ENCODE measurements around the gene RBBP7. TPM values are rescaled to one million over a fixed set of nuclear protein-coding genes. Genes with fewer than 3 reads are reported as not detected.

Gene RBBP7
- total RNA-seq = 100 to 1,000 TPM; 172 to 174 TPM

GRCh38 chrX:16870095-16870861, at the start of gene RBBP7:
Gene RBBP7, minus strand, starts transcription at chrX:16870362. Its CDS starts 309 bp downstream, at chrX:16870053.
- ChIA-PET CTCF (no interaction called here), POLR2A (interaction anchor here (1.6 kb wide), 1 partner anchor 13 kb away, joined by 7 read pairs; no protein-coding TSS in a partner anchor)

GRCh38 chrX:16918979-16919378, 48.8 kb upstream of the RBBP7 start:
- ChIA-PET CTCF (no interaction called here), POLR2A (no interaction called here)

- POLR2A ChIA-PET = no interaction called here
- CTCF ChIA-PET = interaction anchor here (0.7 kb wide), 1 partner anchor 36 kb away, joined by 4 read pairs; no protein-coding TSS in a partner anchor
Observed at GRCh38 chrX:16917120-16917519, 47.0 kb upstream of the RBBP7 start.

GRCh38 chrX:16916561-16916960, 46.4 kb upstream of the RBBP7 start:
- ChIA-PET CTCF (interaction anchor here (0.7 kb wide), 1 partner anchor 37 kb away, joined by 4 read pairs; no protein-coding TSS in a partner anchor), POLR2A (no interaction called here)

GRCh38 chrX:16914058-16914457, 43.9 kb upstream of the RBBP7 start:
- ChIA-PET CTCF (no interaction called here), POLR2A (no interaction called here)

- ChIA-PET CTCF (interaction anchor here (0.6 kb wide), 1 partner anchor 30 kb away, joined by 3 read pairs; no protein-coding TSS in a partner anchor), POLR2A (no interaction called here)
Observed at GRCh38 chrX:16910376-16910775, 40.2 kb upstream of the RBBP7 start.

GRCh38 chrX:16903274-16904022, 33.3 kb upstream of the RBBP7 start:
- POLR2A ChIA-PET = no interaction called here
- CTCF ChIA-PET = interaction anchor here (0.6 kb wide), 1 partner anchor 433 kb away, joined by 4 read pairs; no protein-coding TSS in a partner anchor

GRCh38 chrX:16897445-16897844, 27.3 kb upstream of the RBBP7 start:
- POLR2A ChIA-PET = no interaction called here
- CTCF ChIA-PET = interaction anchor here (0.5 to 0.6 kb wide), 2 partner anchors 120 to 1258 kb away, joined by 3 read pairs; no protein-coding TSS in a partner anchor

GRCh38 chrX:16892504-16893362, 22.6 kb upstream of the RBBP7 start:
- CTCF ChIA-PET = interaction anchor here (1.2 to 1.7 kb wide), 2 partner anchors 25 to 154 kb away, joined by 3 to 4 read pairs; no protein-coding TSS in a partner anchor
- POLR2A ChIA-PET = no interaction called here

- ChIA-PET POLR2A (no interaction called here), CTCF (no interaction called here)
Observed at GRCh38 chrX:16885628-16886027, 15.5 kb upstream of the RBBP7 start.

- ChIA-PET CTCF (interaction anchor here (0.6 to 1.8 kb wide), 4 partner anchors 11 to 55 kb away, joined by 3 to 5 read pairs (median 3); no protein-coding TSS in a partner anchor), POLR2A (interaction anchor here (1.3 kb wide), 1 partner anchor 13 kb away, joined by 7 read pairs; the partner anchor contains the start of gene RBBP7)
Observed at GRCh38 chrX:16883487-16883804, 13.3 kb upstream of the RBBP7 start.

- ChIA-PET CTCF (interaction anchor here (0.9 to 1.8 kb wide), 5 partner anchors 10 to 163 kb away, joined by 3 to 5 read pairs (median 3); no protein-coding TSS in a partner anchor), POLR2A (interaction anchor here (1.1 to 1.3 kb wide), 2 partner anchors 12 to 14 kb away, joined by 5 to 7 read pairs; partner anchors contain the start of gene RBBP7)
Observed at GRCh38 chrX:16882702-16883486, 12.7 kb upstream of the RBBP7 start.

GRCh38 chrX:16882169-16882568, 12.0 kb upstream of the RBBP7 start:
- ChIA-PET POLR2A (interaction anchor here (1.1 to 1.3 kb wide), 2 partner anchors 11 to 13 kb away, joined by 5 to 7 read pairs; partner anchors contain the start of gene RBBP7), CTCF (interaction anchor here (1.0 to 1.8 kb wide), 4 partner anchors 10 to 164 kb away, joined by 3 to 5 read pairs (median 3); no protein-coding TSS in a partner anchor)

GRCh38 chrX:16876696-16877095, 6.5 kb upstream of the RBBP7 start:
- POLR2A ChIA-PET = no interaction called here
- CTCF ChIA-PET = no interaction called here

GRCh38 chrX:16874458-16875095, 4.4 kb upstream of the RBBP7 start:
- POLR2A ChIA-PET = no interaction called here
- CTCF ChIA-PET = no interaction called here

- POLR2A ChIA-PET = no interaction called here
- CTCF ChIA-PET = interaction anchor here (1.4 kb wide), 1 partner anchor 10 kb away, joined by 5 read pairs; no protein-coding TSS in a partner anchor
Observed at GRCh38 chrX:16873106-16873505, 2.9 kb upstream of the RBBP7 start.

- CTCF ChIA-PET = no interaction called here
- POLR2A ChIA-PET = interaction anchor here (1.6 kb wide), 1 partner anchor 12 kb away, joined by 7 read pairs; no protein-coding TSS in a partner anchor
Observed at GRCh38 chrX:16870862-16871815, 977 bp upstream of the RBBP7 start.

Measured in activated CD8-positive, alpha-beta memory T cell treated with anti-CD3 and anti-CD28 coated beads for 36 hours (primary cell).